GM12865 (cell line): Measurements from ENCODE around the gene SLC35G6.
A peak's percentile ranks its signal among the peaks of the same experiment; 100 is the strongest.
"Not testable (repeated sequence)": the region's sequence is repeated elsewhere in the genome, so short reads cannot be mapped to it uniquely, and the experiment has no call there.

ENCODE experiments used
- DNase-seq: peaks from one replicate; pipeline ENCODE4 v3.0.0; 2010; ENCODE audit warnings: low read depth
- H3K4me3 ChIP-seq: 2 replicates; pipeline ENCODE4 v1.5.1; 2011; ENCODE audit warnings: mild to moderate bottlenecking, low read depth, low read length, control low read depth
- CTCF ChIP-seq: IDR thresholded peaks from 2 replicates; pipeline ENCODE4 v1.5.1; 2011; ENCODE audit warnings: low read length, control low read depth, low read depth, inconsistent platforms; ENCODE audit not compliant: insufficient read depth; ENCODE audit errors: missing control alignments

SLC35G6 gene

GRCh38 chr17:7476494-7476893, 4.8 kb upstream of the SLC35G6 start:
- no peak overlapping the region for H3K4me3 ChIP-seq
- no peak for DNase-seq
- no peak for TF ChIP-seq CTCF

GRCh38 chr17:7476951-7477350, 4.3 kb upstream of the SLC35G6 start:
- H3K4me3 ChIP-seq = no peak overlapping the region
- DNase-seq = no peak
- no peak for TF ChIP-seq CTCF

- no peak overlapping the region for H3K4me3 ChIP-seq
- no peak for DNase-seq
- no peak for TF ChIP-seq CTCF
These were observed 3.6 kb upstream of the SLC35G6 start for GRCh38 chr17:7477392-7478275.

GRCh38 chr17:7478276-7479212, 2.7 kb upstream of the SLC35G6 start:
- no peak for TF ChIP-seq CTCF
- DNase-seq = peak; percentile 45
- H3K4me3 ChIP-seq = peak overlapping the region; percentile 81

GRCh38 chr17:7479213-7480088, 1.8 kb upstream of the SLC35G6 start, which contains the start of gene ZBTB4:
ZBTB4 (minus strand) TSS chr17:7479631; CDS start chr17:7466801, 12,830 bp downstream.
- peak; percentile 58 for DNase-seq
- TF ChIP-seq CTCF = no peak
- peak within 1 kb of the TSS; percentile 81 for H3K4me3 ChIP-seq

GRCh38 chr17:7480089-7480384, 1.2 kb upstream of the SLC35G6 start:
- no peak for DNase-seq

GRCh38 chr17:7481842-7482741, 846 bp downstream of the SLC35G6 start:
- H3K4me3 ChIP-seq, DNase-seq: not testable (repeated sequence)

More at GRCh38 chr17:7480089-7480384, 1.2 kb upstream of the SLC35G6 start:
- TF ChIP-seq CTCF = no peak
- H3K4me3 ChIP-seq = peak overlapping the region; percentile 80

- H3K4me3 ChIP-seq = peak overlapping the region; percentile 72
These were observed 1.5 kb downstream of the SLC35G6 start for GRCh38 chr17:7482742-7483088.

More at GRCh38 chr17:7482742-7483088, 1.5 kb downstream of the SLC35G6 start:
- not testable (repeated sequence) for DNase-seq
